G401.6 (cell line): ENCODE results near the gene MYL6B.

Experiments
- FAIRE-seq: peaks from 2 replicates; lab custom pipeline; 2012; peaks lifted over from hg19 to GRCh38; lab: Jason Lieb, UNC

Gene MYL6B

DNA sequence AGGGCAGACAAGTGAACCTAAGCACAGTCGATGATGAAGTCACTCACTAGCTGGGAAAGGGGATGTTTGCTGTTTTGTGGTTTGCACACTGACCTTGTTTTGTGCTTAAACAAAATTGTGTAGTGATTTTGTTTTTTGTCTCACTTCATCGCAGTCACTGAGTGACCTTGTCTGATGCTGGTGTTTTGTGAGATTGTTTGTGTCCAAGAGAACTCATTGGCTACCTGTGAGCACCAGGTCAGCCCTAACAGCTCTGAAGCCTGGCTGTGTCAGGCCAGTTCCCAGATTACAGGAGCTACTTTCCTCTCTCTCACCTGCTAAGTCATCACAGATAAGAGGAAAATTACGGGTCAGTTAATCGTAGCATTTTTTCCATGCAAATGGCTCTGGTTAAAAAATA is 28.3 kb upstream of the MYL6B start:
- no peak for FAIRE-seq

DNA sequence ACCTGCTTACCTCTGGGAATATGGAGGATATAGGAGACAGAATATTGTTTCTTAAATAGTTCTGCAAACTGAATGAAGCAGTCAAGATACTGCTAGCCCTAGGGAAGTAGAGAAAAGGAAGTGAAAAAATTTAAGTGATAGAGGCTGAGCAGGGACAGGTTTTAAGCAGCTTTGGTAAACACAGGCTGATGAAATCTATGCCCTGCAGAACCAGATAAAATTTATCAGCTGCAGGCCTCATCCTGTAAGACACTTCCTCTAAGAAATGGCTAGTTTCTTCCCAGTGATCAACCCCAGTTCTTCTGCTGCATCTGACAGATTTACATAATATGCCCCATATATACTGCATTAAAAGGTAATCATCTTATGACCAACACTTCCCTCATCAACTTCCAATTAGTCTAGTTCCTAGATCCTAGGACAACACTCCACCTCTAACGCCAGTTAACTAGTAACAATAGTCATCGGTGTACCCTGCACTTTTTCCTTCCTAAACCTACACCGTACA is 25.6 kb upstream of the MYL6B start:
- FAIRE-seq = no peak

DNA sequence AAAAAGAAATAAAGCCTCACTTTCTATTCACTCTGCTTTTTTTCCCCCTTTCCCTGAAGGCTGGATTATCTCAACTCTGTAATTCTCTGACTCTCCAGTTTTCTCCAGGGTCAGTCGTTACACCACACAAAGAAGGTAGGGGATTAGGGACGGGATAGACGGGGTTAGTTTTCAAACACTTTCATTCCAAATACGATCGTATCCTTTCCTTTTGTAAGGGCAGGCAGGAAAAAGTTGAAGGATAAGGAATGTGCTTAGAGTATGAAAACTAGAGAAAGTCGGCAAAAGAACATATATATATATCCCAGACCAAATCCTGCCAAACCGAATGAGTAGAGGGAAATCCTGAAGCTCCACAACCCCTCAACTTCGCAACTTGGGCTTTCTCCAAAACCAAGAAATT is 24.9 kb upstream of the MYL6B start:
- FAIRE-seq = no peak

DNA sequence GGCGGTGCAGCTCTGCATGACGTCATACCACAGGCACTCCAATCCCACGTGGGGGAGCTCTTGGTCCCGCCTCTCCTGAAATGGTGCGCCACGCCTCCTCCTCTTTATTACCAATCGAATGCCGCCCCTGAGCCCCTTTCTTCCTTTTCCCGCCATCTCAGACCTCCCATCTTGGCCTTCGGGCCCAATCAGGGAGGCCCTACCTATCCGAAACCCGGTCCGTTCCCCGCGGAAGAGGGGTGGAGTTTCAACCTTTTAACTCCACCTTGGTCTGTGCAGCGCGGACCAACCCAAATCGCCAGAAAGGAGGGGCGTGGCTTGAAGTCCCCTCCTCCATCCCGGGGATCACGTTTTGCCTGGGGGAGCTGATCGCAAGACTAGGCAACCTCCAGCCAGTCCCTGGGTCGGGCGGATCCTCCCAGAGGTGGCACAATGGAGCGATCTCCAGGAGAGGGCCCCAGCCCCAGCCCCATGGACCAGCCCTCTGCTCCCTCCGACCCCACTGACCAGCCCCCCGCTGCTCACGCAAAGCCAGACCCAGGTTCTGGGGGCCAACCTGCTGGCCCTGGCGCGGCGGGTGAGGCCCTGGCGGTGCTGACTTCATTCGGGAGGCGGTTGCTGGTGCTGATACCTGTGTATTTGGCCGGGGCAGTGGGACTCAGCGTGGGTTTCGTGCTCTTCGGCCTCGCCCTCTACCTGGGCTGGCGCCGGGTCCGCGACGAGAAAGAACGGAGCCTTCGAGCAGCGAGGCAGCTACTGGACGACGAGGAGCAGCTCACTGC is 24.3 kb upstream of the MYL6B start, which contains the start of gene ESYT1:
Gene ESYT1 (plus strand): TSS at position 380 of the 782 bp plus-strand sequence. CDS start 53 bp downstream, at position 433.
- FAIRE-seq = peak; percentile 99

DNA sequence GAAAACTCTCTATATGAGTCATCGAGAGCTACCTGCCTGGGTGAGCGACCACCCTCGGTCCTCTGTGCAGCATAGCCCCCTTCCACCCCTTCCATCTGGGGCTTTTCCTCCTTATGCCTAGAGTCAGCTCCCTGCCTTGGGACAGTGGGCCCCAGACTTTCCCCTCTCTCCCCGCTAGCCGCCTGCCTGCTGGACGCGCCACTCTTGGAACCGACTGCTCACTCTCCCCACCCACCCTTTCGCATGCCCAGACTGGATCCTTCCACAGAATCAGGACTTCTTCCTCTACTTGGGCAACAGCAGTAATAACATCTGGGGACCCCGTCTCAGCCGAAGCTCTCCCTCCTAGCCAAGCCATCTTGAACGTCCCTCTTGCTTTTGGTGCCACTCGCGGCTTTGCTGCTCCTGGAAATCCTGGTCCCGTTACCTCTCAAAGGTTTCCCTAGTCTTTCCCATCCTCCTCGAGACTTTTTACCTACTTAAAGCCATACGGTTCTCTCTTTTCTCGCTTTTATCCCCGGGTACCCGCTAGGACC is 23.6 kb upstream of the MYL6B start:
- no peak for FAIRE-seq

DNA sequence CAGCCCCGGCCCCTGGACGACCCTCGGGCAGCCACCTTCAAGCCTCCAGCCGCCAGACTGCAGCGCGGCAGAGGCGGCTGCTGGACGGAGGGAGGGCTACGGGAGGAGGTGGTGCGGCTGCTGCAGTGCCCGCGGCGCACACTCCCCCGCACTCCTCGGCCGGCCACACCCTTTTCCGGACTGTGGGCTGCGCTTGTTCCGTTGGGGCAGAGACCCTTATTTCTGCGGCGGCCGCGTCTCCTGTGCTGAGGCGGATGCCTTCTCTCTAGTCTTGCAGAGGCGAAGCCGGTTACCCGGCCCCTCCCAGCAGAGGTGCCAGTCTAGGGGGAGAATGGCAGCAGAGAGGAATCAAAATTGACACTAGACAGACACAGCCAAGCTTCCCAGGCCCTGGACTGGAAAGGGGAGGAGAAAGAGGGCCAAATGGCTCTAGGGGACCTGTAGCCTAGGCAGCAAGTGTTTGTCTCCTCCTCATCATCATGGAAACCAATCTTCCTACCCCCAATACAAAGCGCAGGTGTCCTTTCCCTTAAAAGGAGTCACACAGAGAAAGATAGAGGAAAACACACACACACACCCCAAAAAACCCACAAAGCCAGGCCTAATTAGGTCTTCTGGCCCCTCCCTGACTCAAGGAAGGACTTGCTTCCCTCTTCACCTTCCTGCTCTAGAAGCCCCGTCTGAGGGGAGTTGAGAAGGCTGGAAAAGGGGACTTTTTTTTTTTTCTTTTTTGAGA is 23.0 kb upstream of the MYL6B start:
- FAIRE-seq = no peak

DNA sequence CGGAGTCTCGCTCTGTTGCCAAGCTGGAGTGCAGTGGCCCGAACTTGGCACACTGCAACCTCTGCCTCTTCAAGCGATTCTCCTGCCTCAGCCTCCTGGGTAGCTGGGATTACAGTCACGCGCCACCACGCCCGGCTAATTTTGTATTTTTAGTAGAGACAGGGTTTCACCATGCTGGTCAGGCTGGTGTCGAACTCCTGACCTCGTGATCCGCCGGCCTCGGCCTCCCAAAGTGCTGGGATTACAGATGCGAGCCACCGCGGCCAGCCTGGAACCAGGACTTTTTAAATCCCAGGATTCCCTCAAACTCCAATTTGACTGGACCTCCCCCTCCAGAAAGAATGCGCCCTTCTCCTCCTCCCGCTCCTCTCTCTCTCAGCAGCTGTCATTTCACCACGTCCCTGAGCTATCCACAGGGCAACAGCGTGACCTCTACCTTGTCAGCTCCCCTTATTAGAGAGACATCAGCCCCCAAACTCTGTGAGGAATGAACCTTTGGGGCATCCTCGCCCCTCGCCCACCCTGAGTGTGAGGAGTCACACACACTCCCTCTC is 22.4 kb upstream of the MYL6B start:
- no peak for FAIRE-seq

DNA sequence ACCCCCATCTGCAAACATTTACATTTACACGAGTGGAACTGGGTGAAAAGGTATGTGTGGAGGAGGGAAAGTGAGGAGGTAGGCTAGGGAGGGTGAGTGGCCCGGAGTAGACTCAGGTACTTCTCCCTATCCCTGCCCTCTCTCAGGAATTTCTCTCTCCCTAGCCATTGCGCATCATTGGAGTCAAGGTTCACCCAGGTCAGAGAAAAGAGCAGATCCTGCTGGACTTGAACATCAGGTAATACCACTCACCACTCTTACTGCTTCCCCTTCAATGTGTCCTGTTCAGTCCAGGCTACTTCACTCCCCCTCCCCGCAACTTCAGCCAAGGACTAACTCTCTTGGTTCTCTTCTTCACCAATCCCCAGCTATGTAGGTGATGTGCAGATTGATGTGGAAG is 21.5 kb upstream of the MYL6B start:
- no peak for FAIRE-seq

DNA sequence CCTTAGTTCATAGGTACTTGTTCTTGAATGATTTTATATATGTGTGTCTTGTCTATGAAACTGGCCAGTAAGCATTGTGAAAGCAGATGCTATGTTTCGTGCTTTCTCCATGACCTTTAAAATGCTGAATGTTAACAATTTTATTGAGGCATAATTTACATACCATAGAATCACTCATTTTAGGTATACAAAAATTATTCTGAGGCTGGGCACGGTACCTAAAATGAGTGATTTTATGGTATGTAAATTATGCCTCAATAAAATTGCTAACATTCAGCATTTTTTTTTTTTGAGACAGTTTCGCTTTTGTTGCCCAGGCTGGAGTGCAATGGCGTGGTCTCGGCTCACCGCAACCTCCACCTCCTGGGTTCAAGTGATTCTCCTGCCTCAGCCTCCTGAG is 17.5 kb upstream of the MYL6B start:
- FAIRE-seq = no peak

DNA sequence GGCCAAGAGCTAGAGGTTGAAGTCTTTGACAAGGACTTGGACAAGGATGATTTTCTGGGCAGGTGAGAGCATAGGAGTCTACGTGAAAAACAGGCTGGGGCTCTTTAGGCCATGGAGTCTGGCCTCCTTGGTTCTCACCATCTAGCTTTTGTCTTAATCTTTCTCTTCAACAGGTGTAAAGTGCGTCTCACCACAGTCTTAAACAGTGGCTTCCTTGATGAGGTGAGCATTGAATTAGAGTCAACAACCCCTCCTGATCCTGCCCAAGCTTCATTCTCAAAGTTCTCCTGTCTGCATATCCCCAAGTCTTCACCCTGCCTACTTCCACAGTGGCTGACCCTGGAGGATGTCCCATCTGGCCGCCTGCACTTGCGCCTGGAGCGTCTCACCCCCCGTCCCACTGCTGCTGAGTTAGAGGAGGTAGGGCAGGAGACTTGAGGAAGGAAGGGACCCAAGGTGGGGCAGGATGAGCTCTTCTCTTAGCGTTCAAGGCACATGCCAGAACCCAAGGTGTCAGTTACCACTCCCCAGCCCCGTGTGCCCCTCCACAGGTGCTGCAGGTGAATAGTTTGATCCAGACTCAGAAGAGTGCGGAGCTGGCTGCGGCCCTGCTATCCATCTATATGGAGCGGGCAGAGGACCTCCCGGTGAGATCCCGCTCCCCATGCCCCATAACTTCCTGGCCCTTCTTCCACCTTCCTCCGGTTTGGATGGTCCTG is 14.4 kb upstream of the MYL6B start:
- FAIRE-seq = no peak

DNA sequence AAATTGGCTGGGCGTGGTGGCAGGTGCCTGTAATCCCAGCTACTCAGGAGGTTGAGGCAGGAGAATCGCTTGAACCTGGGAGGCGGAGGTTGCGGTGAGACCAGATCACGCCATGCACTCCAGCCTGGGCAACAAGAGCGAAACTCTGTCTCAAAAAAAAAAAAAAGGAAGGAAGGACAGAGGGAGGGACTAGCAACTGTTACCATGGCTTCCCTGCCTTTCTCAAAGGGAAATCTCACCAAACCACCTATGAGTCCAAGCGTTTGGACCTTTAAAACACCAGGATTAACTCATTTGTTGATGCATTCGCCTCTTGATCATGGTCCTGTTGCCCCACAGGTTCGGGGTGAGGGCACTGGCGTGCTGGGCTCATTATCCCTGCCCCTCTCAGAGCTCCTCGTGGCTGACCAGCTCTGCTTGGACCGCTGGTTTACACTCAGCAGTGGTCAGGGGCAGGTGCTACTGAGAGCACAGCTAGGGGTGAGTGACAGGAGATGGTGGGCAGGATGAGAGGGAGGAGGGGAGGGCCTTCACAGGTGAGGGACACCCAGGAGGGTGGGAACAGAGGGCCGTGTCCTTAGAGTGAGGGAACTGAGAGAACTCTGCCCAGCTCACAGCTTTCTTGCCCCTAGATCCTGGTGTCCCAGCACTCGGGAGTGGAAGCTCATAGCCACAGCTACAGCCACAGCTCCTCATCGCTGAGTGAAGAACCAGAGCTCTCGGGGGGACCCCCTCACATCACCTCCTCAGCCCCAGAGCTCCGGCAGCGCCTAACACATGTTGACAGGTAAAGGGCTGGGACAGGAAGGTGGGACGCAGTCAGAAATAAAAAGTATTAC is 10.2 kb upstream of the MYL6B start:
- no peak for FAIRE-seq

DNA sequence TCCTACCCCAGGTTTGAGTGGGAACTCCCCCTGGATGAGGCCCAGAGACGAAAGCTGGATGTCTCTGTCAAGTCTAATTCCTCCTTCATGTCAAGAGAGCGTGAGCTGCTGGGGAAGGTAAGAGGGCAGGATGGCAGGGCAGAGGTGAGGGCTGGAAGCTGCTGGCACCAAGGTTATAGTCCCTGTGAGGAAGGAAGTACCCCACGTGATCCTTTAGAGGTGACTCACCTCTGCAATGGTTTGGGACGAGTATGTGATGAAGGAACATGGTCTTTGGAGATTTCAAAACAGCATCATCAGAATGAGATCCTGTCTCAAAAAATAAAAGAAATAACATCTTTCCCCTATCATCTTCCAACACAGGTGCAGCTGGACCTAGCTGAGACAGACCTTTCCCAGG is 9.2 kb upstream of the MYL6B start:
- FAIRE-seq = no peak

DNA sequence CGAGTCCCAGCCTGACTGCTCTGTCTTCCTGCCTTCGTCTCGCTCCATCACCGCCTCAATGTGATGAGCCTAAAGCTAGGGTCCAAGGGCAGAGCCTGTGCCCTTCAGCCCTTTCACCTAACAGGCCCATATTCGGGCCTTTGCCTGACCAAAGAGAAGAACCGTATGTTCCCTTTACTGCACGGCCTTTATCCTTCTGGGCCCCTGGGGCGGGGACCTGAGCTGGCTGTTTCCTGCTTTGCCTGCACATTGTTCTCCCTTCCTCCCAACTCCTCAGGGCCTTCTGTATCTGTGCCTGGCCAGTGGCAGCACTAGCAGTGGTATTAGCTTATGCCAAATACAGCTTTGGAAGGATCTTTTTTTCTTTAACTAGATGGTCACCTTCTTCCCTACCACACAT is 8.5 kb upstream of the MYL6B start:
- FAIRE-seq = no peak

DNA sequence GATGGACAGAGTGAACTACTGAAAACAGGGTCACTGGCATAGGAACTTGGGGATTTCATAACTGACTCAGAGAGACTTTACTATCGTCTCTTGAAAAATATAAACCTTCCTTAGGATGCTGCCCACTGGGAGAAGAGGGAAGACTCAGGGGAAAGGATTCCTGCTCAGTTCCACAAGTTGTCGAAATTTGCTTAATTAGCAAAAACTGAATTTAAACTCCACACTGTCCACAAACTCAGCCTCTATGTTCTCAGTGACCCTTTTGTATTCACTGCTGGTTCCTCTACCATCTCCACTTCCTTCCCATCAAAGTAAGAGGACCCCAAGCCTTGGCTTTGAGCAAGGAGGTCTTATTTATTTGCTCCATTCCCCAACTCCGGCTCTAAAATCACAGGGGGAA is 7.2 kb upstream of the MYL6B start:
- FAIRE-seq = no peak

DNA sequence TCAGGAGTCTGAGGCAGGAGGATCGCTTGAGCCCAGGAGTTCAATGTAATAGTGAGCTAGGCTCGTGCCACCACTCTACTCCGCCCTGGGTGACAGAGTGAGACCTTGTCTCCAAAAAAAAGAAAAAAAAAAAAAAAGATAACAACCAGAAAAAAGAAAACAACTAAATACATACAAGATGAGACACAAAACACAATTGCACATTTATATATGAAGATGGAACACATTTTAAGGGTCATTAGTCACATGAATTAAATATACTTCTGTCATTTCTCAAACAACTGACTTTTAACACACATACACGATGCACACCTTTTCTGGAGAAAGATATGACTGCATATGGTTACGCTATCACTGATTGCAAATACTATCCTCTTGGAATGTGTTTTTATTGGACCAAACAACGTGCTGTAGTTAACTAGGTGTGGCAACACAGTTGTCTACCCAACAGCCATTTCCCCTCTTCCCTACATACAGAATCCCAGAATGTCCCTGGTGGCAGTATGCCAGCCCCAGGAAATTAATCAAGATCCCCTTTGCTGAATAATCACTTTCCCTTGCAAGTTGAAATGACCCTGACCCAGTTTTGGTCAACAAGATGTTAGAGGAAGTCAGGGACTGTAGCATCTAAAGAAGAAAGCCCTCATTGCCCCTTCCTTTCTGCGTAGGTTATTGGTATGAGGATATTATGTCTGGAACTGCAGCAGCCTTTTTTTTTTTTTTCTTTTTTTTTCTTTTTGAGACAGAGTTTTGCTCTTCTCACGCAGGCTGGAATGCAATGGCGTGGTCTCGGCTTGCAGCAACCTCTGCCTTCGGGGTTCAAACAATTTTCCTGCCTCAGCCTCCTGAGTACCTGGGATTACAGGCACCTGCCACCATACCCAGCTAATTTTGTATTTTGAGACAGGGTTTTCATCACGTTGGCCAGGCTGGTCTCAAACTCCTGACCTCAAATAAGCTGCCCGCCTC is 5.6 kb upstream of the MYL6B start:
- FAIRE-seq = no peak

DNA sequence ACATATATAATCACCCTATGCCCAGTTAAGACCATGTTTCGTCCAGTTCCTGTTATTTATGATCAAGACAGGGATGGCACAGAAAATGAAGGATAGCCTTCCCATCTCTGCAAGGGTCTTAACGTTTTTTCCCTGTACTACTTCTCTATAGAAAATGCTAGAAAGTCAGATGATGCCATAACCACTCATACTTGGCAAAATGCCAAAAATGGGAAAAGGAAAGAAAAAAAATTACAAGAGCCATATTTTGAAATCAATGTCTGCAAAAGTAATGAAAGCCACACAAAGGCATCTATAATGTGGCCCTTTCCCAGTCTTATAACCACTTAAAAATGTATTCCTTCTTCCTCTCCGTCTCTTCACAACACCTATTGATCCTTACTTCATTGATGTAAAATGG is 1.8 kb upstream of the MYL6B start:
- no peak for FAIRE-seq

DNA sequence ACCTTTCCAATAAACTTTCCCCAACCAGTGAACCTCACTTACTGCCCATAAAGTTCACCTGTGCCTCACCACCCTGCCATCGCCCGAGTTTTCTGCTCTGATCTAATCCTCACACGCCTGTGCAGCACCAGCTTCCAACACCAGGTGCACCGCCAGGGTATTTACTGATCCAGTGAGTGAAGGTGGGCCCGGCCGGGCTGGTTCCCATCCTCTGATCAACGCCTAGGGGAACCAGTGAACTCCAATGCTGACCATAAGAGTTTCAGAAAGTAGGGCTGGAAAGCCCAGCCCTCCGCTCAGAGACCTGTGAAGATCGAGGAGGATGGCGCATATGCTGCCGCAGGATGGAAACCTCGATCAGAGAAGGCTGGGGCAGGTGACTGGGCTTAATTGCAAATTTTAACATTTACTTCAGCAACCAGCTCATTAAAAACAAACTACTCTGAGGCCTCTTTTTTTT is 685 bp upstream of the MYL6B start:
- peak; percentile 13 for FAIRE-seq

DNA sequence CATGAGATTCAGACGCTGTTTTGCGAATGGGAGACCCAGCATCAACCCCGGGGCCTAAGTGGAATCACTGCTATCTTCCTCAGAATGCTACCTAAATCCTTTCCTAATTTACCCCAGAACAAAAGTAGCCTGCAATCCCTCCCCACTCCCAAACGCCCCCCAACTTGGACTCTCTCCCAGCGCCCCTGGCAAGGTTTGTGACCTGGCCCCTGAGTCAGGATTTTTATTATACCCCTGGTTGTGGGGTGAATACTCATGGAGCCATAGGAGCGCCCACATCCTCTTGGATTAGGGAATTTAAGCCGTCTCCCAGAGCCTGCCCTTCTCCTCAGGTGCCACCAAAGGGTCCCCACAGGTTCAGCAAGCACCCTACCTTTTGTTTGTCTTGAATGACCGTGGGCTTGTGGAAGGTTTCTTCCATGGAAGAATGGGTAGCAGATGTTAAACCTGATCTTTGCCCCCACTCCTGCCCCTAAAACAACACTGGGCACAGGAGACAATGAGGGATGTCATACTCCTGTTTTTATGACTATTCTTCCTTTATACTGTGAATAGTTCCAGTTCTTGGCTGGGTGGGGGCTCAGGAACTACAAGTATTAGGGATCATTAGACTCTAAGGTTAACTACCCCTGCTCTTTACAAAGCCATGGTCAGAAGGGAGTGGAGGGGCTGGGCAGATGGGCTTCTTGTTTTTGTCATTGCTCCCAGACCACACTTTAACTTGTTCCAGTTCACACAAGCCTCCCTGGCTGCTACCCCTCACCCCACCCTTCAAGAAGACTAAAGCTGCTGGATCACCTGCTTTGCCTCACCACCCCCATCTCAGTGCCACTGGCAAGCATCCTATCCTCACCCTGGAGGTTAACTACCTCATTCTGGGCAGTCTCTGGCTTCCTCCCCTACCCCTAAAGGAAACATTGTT is 630 bp downstream of the MYL6B start:
- FAIRE-seq = no peak

DNA sequence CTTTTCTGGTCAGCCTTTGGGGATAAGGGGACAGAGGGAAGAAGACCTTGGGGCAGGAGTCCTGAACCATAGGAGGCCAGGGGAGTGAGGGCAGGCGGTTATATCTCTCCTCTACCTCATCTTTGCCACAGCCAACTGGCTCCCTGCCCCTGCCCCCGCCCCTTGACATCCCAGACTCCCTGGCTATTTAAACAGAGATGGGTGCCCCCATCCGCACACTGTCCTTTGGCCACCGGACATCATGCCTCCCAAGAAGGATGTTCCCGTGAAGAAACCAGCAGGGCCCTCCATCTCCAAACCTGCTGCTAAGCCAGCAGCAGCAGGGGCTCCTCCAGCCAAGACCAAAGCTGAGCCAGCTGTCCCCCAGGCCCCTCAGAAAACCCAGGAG is 1.3 kb downstream of the MYL6B start:
- FAIRE-seq = no peak
